ENCODE data around the gene PCDHGA7. TPM values are rescaled to one million over a fixed set of nuclear protein-coding genes. Genes with fewer than 3 reads are reported as not detected.

The PCDHGA7 gene
- total RNA-seq, 1 experiment from 2014 or later = 0.18 TPM

DNA sequence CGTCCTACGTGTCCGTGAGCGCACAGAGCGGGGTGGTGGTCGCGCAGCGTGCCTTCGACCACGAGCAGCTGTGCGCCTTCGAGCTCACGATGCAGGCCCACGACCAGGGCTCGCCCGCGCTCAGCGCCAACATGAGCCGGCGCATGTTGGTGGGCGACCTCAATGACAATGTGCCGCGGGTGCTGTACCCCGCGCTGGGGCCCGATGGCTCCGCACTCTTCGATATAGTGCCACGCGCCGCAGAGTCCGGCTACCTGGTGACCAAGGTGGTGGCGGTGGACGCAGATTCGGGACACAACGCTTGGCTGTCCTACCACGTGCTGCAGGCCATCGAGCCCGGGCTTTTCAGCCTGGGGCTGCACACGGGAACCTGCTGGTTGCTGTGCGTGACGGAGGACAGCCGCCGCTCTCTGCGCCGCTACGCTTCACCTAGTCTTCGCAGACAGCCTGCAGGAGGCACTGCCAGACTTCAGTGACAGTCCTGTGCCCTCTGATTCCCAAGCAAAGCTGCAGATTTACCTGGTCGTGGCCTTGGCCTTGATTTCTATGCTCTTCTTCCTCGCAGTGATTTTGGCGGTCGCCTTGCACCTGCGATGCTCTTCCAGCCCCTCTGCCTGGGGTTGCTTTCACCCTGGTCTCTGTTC is 45.4 kb downstream of the PCDHGA7 start:
- Histone ChIP-seq H3K4me3 (ENCODE audit: low read depth in 2 of 2, low read length in 2 of 2) (no peak overlapping the region), H3K4me1 (ENCODE audit: control insufficient read depth, insufficient read depth, low read length) (no peaks in the 10 kb centered on the region), H3K27ac (ENCODE audit: low read length) (no peak overlapping the region), H3K9me3 (ENCODE audit: control insufficient read depth, insufficient read depth, low read depth, low read length) (peaks cover 13% of the 10 kb centered on the region; the same call in 1 of the 2 replicates), H3K36me3 (ENCODE audit: control insufficient read depth, insufficient read depth, low read length) (no peaks in the 10 kb centered on the region), H3K27me3 (ENCODE audit: control insufficient read depth, insufficient read depth, low read length) (no peaks in the 10 kb centered on the region)
- TF ChIP-seq, protein P1, sequence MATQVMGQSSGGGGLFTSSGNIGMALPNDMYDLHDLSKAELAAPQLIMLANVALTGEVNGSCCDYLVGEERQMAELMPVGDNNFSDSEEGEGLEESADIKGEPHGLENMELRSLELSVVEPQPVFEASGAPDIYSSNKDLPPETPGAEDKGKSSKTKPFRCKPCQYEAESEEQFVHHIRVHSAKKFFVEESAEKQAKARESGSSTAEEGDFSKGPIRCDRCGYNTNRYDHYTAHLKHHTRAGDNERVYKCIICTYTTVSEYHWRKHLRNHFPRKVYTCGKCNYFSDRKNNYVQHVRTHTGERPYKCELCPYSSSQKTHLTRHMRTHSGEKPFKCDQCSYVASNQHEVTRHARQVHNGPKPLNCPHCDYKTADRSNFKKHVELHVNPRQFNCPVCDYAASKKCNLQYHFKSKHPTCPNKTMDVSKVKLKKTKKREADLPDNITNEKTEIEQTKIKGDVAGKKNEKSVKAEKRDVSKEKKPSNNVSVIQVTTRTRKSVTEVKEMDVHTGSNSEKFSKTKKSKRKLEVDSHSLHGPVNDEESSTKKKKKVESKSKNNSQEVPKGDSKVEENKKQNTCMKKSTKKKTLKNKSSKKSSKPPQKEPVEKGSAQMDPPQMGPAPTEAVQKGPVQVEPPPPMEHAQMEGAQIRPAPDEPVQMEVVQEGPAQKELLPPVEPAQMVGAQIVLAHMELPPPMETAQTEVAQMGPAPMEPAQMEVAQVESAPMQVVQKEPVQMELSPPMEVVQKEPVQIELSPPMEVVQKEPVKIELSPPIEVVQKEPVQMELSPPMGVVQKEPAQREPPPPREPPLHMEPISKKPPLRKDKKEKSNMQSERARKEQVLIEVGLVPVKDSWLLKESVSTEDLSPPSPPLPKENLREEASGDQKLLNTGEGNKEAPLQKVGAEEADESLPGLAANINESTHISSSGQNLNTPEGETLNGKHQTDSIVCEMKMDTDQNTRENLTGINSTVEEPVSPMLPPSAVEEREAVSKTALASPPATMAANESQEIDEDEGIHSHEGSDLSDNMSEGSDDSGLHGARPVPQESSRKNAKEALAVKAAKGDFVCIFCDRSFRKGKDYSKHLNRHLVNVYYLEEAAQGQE (IDR thresholded peaks at IDR 0.05; ENCODE audit: insufficient read depth in 1 of 2, low read depth in 2 of 2, low read length in 1 of 2) = no peak
- DNase-seq (ENCODE audit: low read depth, low spot score) (no peak), ATAC-seq (no peak)
- CTCF ChIA-PET = interaction anchor here (0.6 kb wide), 1 partner anchor 97 kb away, joined by 3 read pairs; no protein-coding TSS in a partner anchor
- intact Hi-C loops (cut with micrococcal nuclease; ENCODE audit: unreplicated experiment) = no loop called here
- BruUV-seq (replicated peaks) = no TSS peak
- in situ Hi-C loops (cut with HindIII; ENCODE audit: low pct_unique_long_range_greater_than_20kb, low sequenced_read_pairs) = no loop called here
- POLR2A ChIA-PET = no interaction called here

DNA sequence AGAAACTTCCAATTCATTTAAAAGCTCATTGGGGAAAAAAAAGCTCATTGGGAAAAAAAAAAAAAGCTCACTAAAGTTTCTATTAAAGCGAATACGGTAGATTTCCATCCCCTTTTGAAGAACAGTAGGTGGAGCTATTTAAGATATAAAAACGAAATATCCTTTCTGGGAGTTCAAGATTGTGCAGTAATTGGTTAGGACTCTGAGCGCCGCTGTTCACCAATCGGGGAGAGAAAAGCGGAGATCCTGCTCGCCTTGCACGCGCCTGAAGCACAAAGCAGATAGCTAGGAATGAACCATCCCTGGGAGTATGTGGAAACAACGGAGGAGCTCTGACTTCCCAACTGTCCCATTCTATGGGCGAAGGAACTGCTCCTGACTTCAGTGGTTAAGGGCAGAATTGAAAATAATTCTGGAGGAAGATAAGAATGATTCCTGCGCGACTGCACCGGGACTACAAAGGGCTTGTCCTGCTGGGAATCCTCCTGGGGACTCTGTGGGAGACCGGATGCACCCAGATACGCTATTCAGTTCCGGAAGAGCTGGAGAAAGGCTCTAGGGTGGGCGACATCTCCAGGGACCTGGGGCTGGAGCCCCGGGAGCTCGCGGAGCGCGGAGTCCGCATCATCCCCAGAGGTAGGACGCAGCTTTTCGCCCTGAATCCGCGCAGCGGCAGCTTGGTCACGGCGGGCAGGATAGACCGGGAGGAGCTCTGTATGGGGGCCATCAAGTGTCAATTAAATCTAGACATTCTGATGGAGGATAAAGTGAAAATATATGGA is 48.0 kb downstream of the PCDHGA7 start, which contains the start of gene PCDHGA12:
TSS of gene PCDHGA12 (plus strand) at position 176 of the 782 bp plus-strand sequence. CDS start at position 429, 253 bp downstream.
- Histone ChIP-seq H3K4me1 (ENCODE audit: control insufficient read depth, insufficient read depth, low read length) (no peaks in the 10 kb centered on the region), H3K27ac (ENCODE audit: low read length) (no peak within 1 kb of the TSS), H3K36me3 (ENCODE audit: control insufficient read depth, insufficient read depth, low read length) (no peaks in the 10 kb centered on the region), H3K9me3 (ENCODE audit: control insufficient read depth, insufficient read depth, low read depth, low read length) (peaks cover 6% of the 10 kb centered on the region; the same call in 1 of the 2 replicates), H3K4me3 (ENCODE audit: low read depth in 2 of 2, low read length in 2 of 2) (no peak within 1 kb of the TSS), H3K27me3 (ENCODE audit: control insufficient read depth, insufficient read depth, low read length) (no peaks in the 10 kb centered on the region)
- intact Hi-C loops (cut with micrococcal nuclease; ENCODE audit: unreplicated experiment) = no loop called here
- ChIA-PET POLR2A (interaction anchor here (0.7 kb wide), 1 partner anchor 159 kb away, joined by 8 read pairs; no protein-coding TSS in a partner anchor), CTCF (interaction anchor here (0.6 to 1.2 kb wide), 4 partner anchors 13 to 133 kb away, joined by 3 to 4 read pairs (median 4); partner anchors contain the start of genes PCDHGA10 and PCDHGB7)
- DNase-seq (ENCODE audit: low read depth, low spot score) = no peak
- no peak for ATAC-seq
- TF ChIP-seq SIN3A (IDR thresholded peaks at IDR 0.05; ENCODE audit: borderline replicate concordance, insufficient read depth, low read depth, low read length) (no peak), POLR2AphosphoS5 (IDR thresholded peaks at IDR 0.05; ENCODE audit: low read depth, low read length) (no peak), TCF7L2 (IDR thresholded peaks at IDR 0.05; ENCODE audit: low read depth, low read length) (no peak)
- TF ChIP-seq, protein P1 (IDR thresholded peaks at IDR 0.05; ENCODE audit: insufficient read depth in 1 of 2, low read depth in 2 of 2, low read length in 1 of 2) = no peak
- TF ChIP-seq, protein P2, sequence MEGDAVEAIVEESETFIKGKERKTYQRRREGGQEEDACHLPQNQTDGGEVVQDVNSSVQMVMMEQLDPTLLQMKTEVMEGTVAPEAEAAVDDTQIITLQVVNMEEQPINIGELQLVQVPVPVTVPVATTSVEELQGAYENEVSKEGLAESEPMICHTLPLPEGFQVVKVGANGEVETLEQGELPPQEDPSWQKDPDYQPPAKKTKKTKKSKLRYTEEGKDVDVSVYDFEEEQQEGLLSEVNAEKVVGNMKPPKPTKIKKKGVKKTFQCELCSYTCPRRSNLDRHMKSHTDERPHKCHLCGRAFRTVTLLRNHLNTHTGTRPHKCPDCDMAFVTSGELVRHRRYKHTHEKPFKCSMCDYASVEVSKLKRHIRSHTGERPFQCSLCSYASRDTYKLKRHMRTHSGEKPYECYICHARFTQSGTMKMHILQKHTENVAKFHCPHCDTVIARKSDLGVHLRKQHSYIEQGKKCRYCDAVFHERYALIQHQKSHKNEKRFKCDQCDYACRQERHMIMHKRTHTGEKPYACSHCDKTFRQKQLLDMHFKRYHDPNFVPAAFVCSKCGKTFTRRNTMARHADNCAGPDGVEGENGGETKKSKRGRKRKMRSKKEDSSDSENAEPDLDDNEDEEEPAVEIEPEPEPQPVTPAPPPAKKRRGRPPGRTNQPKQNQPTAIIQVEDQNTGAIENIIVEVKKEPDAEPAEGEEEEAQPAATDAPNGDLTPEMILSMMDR (IDR thresholded peaks at IDR 0.05) = no peak
- in situ Hi-C loops (cut with HindIII; ENCODE audit: low pct_unique_long_range_greater_than_20kb, low sequenced_read_pairs) = no loop called here
- BruUV-seq (replicated peaks) = no TSS peak
